ENCODE results near the gene CDH12. TPM values are rescaled to one million over a fixed set of nuclear protein-coding genes. Genes with fewer than 3 reads are reported as not detected.

Gene CDH12
- total and polyA plus RNA-seq, 2 donors (not counting 3 experiments of a cell fraction or from before 2014, with no cell fraction given) = 0.03 TPM; not detected in 1

DNA sequence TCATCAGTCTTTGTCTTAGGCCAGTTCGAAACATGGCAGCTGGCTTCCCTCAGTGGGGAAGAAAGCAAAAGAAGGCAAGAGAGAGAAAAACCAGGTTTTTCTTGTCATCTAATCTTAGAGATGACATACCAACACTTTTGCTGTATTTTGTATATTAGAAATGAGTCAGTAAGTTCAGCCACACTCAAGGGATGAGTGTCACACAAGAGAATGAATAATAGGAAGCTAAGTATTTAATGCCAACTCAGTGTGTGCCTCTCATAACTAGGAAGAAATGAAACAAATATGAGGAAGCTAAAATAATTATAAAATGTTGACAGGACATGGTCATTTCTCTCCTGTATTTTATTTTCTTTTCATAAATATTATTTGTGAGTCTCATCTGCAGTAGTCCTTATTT is 65.3 kb downstream of the CDH12 start:
- Histone ChIP-seq H4K20me1 (replicated peaks; ENCODE audit: control insufficient read depth, extremely low read depth, insufficient read depth, low read length) (no peaks in the 10 kb centered on the region), H2AFZ (ENCODE audit: low read depth, low read length) (no peak overlapping the region), H3K9ac (replicated peaks; ENCODE audit: extremely low read depth, insufficient read depth, low read length) (no peak overlapping the region), H3K4me3 (replicated peaks in 1 of 3; ENCODE audit: insufficient read depth in 1 of 3, low read depth in 1 of 3, low read length in 3 of 3) (no peak overlapping the region), H3K4me1 (ENCODE audit: control insufficient read depth, extremely low read depth, insufficient read depth, low read length) (no peaks in the 10 kb centered on the region), H3K27ac (ENCODE audit: insufficient read depth, low read depth, low read length) (no peak overlapping the region), H3K9me3 (replicated peaks; ENCODE audit: control insufficient read depth, insufficient read depth, low read length) (peaks cover 2% of the 10 kb centered on the region), H3K79me2 (ENCODE audit: control insufficient read depth, insufficient read depth, low read length) (no peaks in the 10 kb centered on the region), H3K9me1 (replicated peaks; ENCODE audit: control insufficient read depth, extremely low read depth, insufficient read depth, low read length) (no peaks in the 10 kb centered on the region), H3K27me3 (ENCODE audit: control insufficient read depth in 2 of 2, insufficient read depth in 2 of 2, low read length in 2 of 2) (no peaks in the 10 kb centered on the region), H3K4me2 (ENCODE audit: insufficient read depth, low read length) (no peak overlapping the region), H3K36me3 (ENCODE audit: control insufficient read depth in 2 of 2, extremely low read depth in 1 of 2, insufficient read depth in 2 of 2, low read length in 2 of 2) (no peaks in the 10 kb centered on the region)
- ChIA-PET POLR2A (no interaction called here), CTCF (no interaction called here)
- peak; percentile 34 for TF ChIP-seq FOS (IDR thresholded peaks at IDR 0.05; ENCODE audit: borderline replicate concordance, insufficient read depth, low read length)
- TF ChIP-seq POLR2AphosphoS5 (IDR thresholded peaks at IDR 0.05; ENCODE audit: insufficient read depth, low read depth, low read length) = no peak
- TF ChIP-seq GATA2 (IDR thresholded peaks at IDR 0.05; ENCODE audit: insufficient read depth, insufficient read length, low read depth, low read length) = no peak
- FAIRE-seq (no peak), DNase-seq (ENCODE audit: low read depth, low spot score) (no peak)
- dilution Hi-C loops (cut with MboI; ENCODE audit: extremely low pct_ligation_motif_present, low sequenced_read_pairs) (no loop called here), intact Hi-C loops (cut with micrococcal nuclease) (no loop called here)
- no TSS peak for BruUV-seq (replicated peaks)

GRCh38 chr5:22787398-22787797 is 65.7 kb downstream of the CDH12 start:
- H4K20me1 ChIP-seq (replicated peaks; ENCODE audit: control insufficient read depth, extremely low read depth, insufficient read depth, low read length) = no peaks in the 10 kb centered on the region
- ChIA-PET POLR2A (no interaction called here), CTCF (no interaction called here)
- H3K9ac ChIP-seq (replicated peaks; ENCODE audit: extremely low read depth, insufficient read depth, low read length) = no peak overlapping the region
- no TSS peak for BruUV-seq (replicated peaks)
- H3K27me3 ChIP-seq (ENCODE audit: control insufficient read depth in 2 of 2, insufficient read depth in 2 of 2, low read length in 2 of 2) = no peaks in the 10 kb centered on the region
- peaks cover 2% of the 10 kb centered on the region for H3K9me3 ChIP-seq (replicated peaks; ENCODE audit: control insufficient read depth, insufficient read depth, low read length)
- no peak overlapping the region for H3K27ac ChIP-seq (ENCODE audit: insufficient read depth, low read depth, low read length)
- H3K9me1 ChIP-seq (replicated peaks; ENCODE audit: control insufficient read depth, extremely low read depth, insufficient read depth, low read length) = no peaks in the 10 kb centered on the region
- no peak overlapping the region for H2AFZ ChIP-seq (ENCODE audit: low read depth, low read length)
- H3K36me3 ChIP-seq (ENCODE audit: control insufficient read depth in 2 of 2, extremely low read depth in 1 of 2, insufficient read depth in 2 of 2, low read length in 2 of 2) = no peaks in the 10 kb centered on the region
- dilution Hi-C loops (cut with MboI; ENCODE audit: extremely low pct_ligation_motif_present, low sequenced_read_pairs) (no loop called here), intact Hi-C loops (cut with micrococcal nuclease) (no loop called here)
- no peak overlapping the region for H3K4me2 ChIP-seq (ENCODE audit: insufficient read depth, low read length)
- FAIRE-seq (no peak), DNase-seq (ENCODE audit: low read depth, low spot score) (no peak)
- no peak for TF ChIP-seq FOS (IDR thresholded peaks at IDR 0.05; ENCODE audit: borderline replicate concordance, insufficient read depth, low read length)
- no peak for TF ChIP-seq JUN (IDR thresholded peaks at IDR 0.05; ENCODE audit: borderline replicate concordance, insufficient read depth, insufficient read length, low read depth)
- no peak for TF ChIP-seq GATA2 (IDR thresholded peaks at IDR 0.05; ENCODE audit: insufficient read depth, insufficient read length, low read depth, low read length)
- TF ChIP-seq MYC (IDR thresholded peaks at IDR 0.05; ENCODE audit: low read depth, low read length) = no peak
- TF ChIP-seq MAX (IDR thresholded peaks at IDR 0.05; ENCODE audit: insufficient read depth, insufficient read length) = no peak
- TF ChIP-seq CTCF (IDR thresholded peaks at IDR 0.05; ENCODE audit: extremely low read depth in 1 of 2, insufficient read depth in 1 of 2, low read depth in 1 of 2, low read length in 2 of 2) = no peak
- no peak for TF ChIP-seq POLR2A (IDR thresholded peaks at IDR 0.05; ENCODE audit: low read depth, low read length)
- TF ChIP-seq EZH2 (IDR thresholded peaks at IDR 0.05; ENCODE audit: borderline replicate concordance, low read depth, low read length, severe bottlenecking) = no peak
- no peak for TF ChIP-seq POLR2AphosphoS5 (IDR thresholded peaks at IDR 0.05; ENCODE audit: insufficient read depth, low read depth, low read length)
- H3K79me2 ChIP-seq (ENCODE audit: control insufficient read depth, insufficient read depth, low read length) = no peaks in the 10 kb centered on the region
- no peaks in the 10 kb centered on the region for H3K4me1 ChIP-seq (ENCODE audit: control insufficient read depth, extremely low read depth, insufficient read depth, low read length)
- H3K4me3 ChIP-seq (replicated peaks in 1 of 3; ENCODE audit: insufficient read depth in 1 of 3, low read depth in 1 of 3, low read length in 3 of 3) = no peak overlapping the region

Measured in endothelial cell of umbilical vein (primary cell).